Osteoblast (primary cell): Measurements from ENCODE around the gene WAS. TPM values are rescaled to one million over a fixed set of nuclear protein-coding genes. Genes with fewer than 3 reads are reported as not detected.

Experiments
- DNase-seq: peaks from one replicate; pipeline ENCODE4 v3.0.0; 2011; ENCODE audit warnings: low spot score, mixed read lengths; ENCODE audit not compliant: insufficient read length; ENCODE audit errors: missing footprints
- H2AFZ ChIP-seq: 2 replicates; pipeline ENCODE4 v1.6.0; 2011; ENCODE audit warnings: mild to moderate bottlenecking, low read length
- H3K27ac ChIP-seq: 2 replicates; pipeline ENCODE4 v1.5.1; 2011; ENCODE audit warnings: mild to moderate bottlenecking, low read depth, low read length, moderate library complexity
- H3K27me3 ChIP-seq: 2 replicates; pipeline ENCODE4 v1.6.0; 2012; ENCODE audit warnings: mild to moderate bottlenecking, control low read depth, inconsistent platforms, low read length, moderate library complexity; ENCODE audit not compliant: insufficient read depth
- H3K36me3 ChIP-seq: 2 replicates; pipeline ENCODE4 v1.5.1; 2011; ENCODE audit warnings: mild to moderate bottlenecking, low read length, control low read depth, moderate library complexity; ENCODE audit not compliant: insufficient read depth
- H3K4me1 ChIP-seq: 2 replicates; pipeline ENCODE4 v1.5.1; 2011; ENCODE audit warnings: mild to moderate bottlenecking, low read length, control low read depth, moderate library complexity; ENCODE audit not compliant: insufficient read depth
- H3K4me2 ChIP-seq: 2 replicates; pipeline ENCODE4 v1.6.0; 2011; ENCODE audit warnings: mild to moderate bottlenecking, low read length; ENCODE audit not compliant: insufficient read depth
- H3K4me3 ChIP-seq: fragments of 200-600 bp; sonication (generic); 3 replicates; pipeline ENCODE4 v1.5.1; 2012; ENCODE audit warnings: mild to moderate bottlenecking, low read length, inconsistent platforms; ENCODE audit not compliant: insufficient read depth
- H3K79me2 ChIP-seq: 2 replicates; pipeline ENCODE4 v1.6.0; 2012; ENCODE audit warnings: mild to moderate bottlenecking, low read length, control low read depth, inconsistent platforms; ENCODE audit not compliant: insufficient read depth
- H3K9me3 ChIP-seq: 2 replicates; pipeline ENCODE4 v1.5.1; 2011; ENCODE audit warnings: low read depth, low read length, control low read depth
- H4K20me1 ChIP-seq: 2 replicates; pipeline ENCODE4 v1.6.0; 2012; ENCODE audit warnings: mild to moderate bottlenecking, low read length, control low read depth; ENCODE audit not compliant: insufficient read depth
- total RNA-seq: library from RNA; depleted of rRNA; stranded (reverse); fragments of >200 nt; gene quantifications from 2 replicates; pipeline ENCODE4 v1.2.3, GENCODE V29; 2012
- TF ChIP-seq, protein P1 (sequence below): IDR thresholded peaks from 2 replicates; pipeline ENCODE4 v1.5.1; 2011; ENCODE audit warnings: mild to moderate bottlenecking, low read depth, low read length, moderate library complexity; ENCODE audit errors: extremely low read depth

The WAS gene
- total RNA-seq, 1 donor = 0.36 TPM

DNA sequence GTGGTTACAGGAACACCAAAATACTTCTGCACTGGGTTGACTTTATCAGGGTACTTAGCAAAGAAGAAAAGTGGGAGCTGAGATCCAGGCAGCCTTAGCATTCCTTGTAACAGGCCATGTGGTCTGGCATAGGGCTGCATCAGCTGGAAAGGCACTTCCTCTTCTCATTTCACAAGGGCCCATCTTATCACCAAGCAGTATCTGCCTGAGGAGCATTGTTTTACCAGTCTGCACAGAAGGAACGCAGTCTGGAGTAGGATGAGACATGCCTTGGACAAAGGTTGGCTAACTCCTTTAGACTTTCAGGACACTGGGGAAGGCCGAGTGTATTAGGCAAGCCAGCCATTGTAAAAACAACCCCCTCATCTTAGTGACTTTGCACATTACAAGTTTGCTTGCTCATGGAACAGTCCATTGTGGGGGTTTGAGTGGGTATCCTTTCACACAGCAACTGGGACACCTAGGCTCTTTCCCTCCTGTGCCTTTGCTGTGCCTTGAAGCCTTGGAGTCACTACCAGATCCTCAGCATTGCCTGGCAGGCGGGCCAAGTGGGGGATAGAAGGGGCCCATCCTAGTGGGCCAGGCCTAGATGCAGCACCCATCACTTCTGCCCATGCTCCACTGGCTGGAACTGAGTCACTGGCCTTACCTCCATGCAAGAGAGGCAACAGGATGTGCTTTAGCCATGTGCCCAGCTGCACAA lies 17.5 kb downstream of the WAS start:
- DNase-seq = no peak
- H3K4me1 ChIP-seq = peaks cover 3% of the 10 kb centered on the region
- peaks cover 6% of the 10 kb centered on the region for H3K79me2 ChIP-seq
- H3K36me3 ChIP-seq = no peaks in the 10 kb centered on the region
- H3K4me2 ChIP-seq = no peak overlapping the region
- H3K9me3 ChIP-seq = no peaks in the 10 kb centered on the region
- TF ChIP-seq, protein P1, sequence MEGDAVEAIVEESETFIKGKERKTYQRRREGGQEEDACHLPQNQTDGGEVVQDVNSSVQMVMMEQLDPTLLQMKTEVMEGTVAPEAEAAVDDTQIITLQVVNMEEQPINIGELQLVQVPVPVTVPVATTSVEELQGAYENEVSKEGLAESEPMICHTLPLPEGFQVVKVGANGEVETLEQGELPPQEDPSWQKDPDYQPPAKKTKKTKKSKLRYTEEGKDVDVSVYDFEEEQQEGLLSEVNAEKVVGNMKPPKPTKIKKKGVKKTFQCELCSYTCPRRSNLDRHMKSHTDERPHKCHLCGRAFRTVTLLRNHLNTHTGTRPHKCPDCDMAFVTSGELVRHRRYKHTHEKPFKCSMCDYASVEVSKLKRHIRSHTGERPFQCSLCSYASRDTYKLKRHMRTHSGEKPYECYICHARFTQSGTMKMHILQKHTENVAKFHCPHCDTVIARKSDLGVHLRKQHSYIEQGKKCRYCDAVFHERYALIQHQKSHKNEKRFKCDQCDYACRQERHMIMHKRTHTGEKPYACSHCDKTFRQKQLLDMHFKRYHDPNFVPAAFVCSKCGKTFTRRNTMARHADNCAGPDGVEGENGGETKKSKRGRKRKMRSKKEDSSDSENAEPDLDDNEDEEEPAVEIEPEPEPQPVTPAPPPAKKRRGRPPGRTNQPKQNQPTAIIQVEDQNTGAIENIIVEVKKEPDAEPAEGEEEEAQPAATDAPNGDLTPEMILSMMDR = no peak
- H3K27me3 ChIP-seq = no peaks in the 10 kb centered on the region
- H3K27ac ChIP-seq = no peak overlapping the region
- H4K20me1 ChIP-seq = no peaks in the 10 kb centered on the region
- H2AFZ ChIP-seq = no peak overlapping the region
- H3K4me3 ChIP-seq = no peak overlapping the region

DNA sequence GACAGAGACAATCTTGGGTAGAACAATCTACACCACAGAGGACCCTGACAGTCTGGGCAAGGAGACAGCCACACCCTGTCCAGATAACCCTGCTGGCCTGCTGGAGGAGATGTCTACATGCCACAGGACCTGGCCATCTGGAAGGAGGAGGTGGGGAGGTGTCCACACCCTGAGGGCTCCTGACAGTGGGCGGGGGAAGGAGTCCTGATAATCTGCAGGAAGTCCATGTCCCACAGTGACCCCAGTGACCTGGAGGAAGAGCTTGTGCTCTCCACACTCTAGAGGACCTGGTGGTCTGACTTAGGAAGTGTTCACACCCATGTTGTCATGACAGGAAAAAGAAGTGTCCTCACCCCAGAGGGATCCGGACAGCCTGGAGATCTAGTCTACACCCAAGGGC lies 18.4 kb downstream of the WAS start:
- H3K27me3 ChIP-seq = no peaks in the 10 kb centered on the region
- no peak overlapping the region for H3K4me2 ChIP-seq
- TF ChIP-seq, protein P1 = no peak
- H3K9me3 ChIP-seq = no peaks in the 10 kb centered on the region
- no peak for DNase-seq
- no peak overlapping the region for H2AFZ ChIP-seq
- peaks cover 2% of the 10 kb centered on the region for H3K4me1 ChIP-seq
- no peak overlapping the region for H3K4me3 ChIP-seq
- peaks cover 6% of the 10 kb centered on the region for H3K79me2 ChIP-seq
- no peaks in the 10 kb centered on the region for H3K36me3 ChIP-seq
- H3K27ac ChIP-seq = no peak overlapping the region
- no peaks in the 10 kb centered on the region for H4K20me1 ChIP-seq

DNA sequence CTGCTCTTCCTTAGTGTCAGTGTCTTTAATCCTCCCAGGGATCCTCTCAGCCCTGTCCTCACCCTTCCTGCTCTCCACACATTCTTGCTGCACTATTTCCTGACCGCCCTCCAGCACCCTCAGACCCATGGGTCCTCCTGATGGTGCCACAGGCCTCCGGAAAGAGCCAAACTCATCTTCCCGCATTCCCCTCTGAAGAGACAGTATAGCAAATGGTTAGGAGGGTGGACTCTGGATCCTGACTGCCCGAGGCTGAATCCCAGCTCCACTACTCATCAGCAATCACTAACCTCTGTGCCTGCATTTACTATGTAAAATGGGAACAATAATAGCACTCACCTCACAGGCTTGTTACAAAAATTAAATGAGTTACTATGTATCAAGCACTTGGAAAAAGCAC lies 19.1 kb downstream of the WAS start:
- Histone ChIP-seq H3K4me1 (no peaks in the 10 kb centered on the region), H3K36me3 (no peaks in the 10 kb centered on the region), H3K79me2 (no peaks in the 10 kb centered on the region), H3K27ac (no peak overlapping the region), H3K9me3 (no peaks in the 10 kb centered on the region), H3K4me2 (no peak overlapping the region), H4K20me1 (no peaks in the 10 kb centered on the region), H3K27me3 (no peaks in the 10 kb centered on the region), H3K4me3 (no peak overlapping the region), H2AFZ (no peak overlapping the region)
- TF ChIP-seq, protein P1 = no peak
- DNase-seq = no peak

DNA sequence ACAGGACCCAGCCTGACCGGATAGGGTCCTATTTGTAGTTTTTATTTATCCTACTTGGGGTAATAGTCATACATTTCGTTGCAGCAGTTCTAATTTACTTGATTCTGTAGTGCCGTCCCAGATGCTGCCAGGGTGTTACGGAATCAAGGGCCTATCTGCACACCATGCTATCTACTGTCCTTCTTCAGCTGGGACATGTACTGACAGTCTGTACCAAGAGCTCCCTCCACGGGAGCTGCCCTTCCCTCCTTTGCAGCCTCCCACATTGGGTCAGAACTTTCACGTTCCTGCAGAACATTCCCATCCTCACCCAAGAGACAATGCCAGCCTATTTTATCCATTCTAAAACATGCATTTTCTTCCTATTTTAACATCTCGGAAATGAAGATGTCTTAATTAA lies 19.6 kb downstream of the WAS start:
- H3K9me3 ChIP-seq = no peaks in the 10 kb centered on the region
- no peaks in the 10 kb centered on the region for H3K36me3 ChIP-seq
- no peak overlapping the region for H3K4me3 ChIP-seq
- no peaks in the 10 kb centered on the region for H4K20me1 ChIP-seq
- H3K4me1 ChIP-seq = no peaks in the 10 kb centered on the region
- no peaks in the 10 kb centered on the region for H3K27me3 ChIP-seq
- no peak overlapping the region for H2AFZ ChIP-seq
- DNase-seq = no peak
- H3K27ac ChIP-seq = no peak overlapping the region
- TF ChIP-seq, protein P1 = no peak
- no peak overlapping the region for H3K4me2 ChIP-seq
- H3K79me2 ChIP-seq = no peaks in the 10 kb centered on the region
